Spleen (tissue), 11 donors: ENCODE measurements around the gene BABAM2. TPM values are rescaled to one million over a fixed set of nuclear protein-coding genes. Genes with fewer than 3 reads are reported as not detected.

Experiments
- DNase-seq: peaks from one replicate; pipeline ENCODE4 v3.0.0-alpha.2; 2020
- H3K27ac ChIP-seq, 8 donors: fragments of 200-600 bp; sonication (generic) in 7 of 8; 1 replicate in 4 of 8; 2 replicates in 4 of 8; pipeline versions ENCODE4 v1.5.0 to v1.8.0; 2016 to 2021; ENCODE audit warnings: inconsistent platforms in 4 of 8, mild to moderate bottlenecking in 4 of 8, moderate library complexity in 1 of 8
- H3K27me3 ChIP-seq, 7 donors: fragments of 200-600 bp; sonication (generic) in 6 of 7; replicated peaks in 1 of 7; 1 replicate in 4 of 7; 2 replicates in 3 of 7; pipeline versions ENCODE4 v1.5.0 to v1.8.0; 2016 to 2021; ENCODE audit warnings: inconsistent platforms in 3 of 7, mild to moderate bottlenecking in 1 of 7
- H3K36me3 ChIP-seq, 6 donors: fragments of 200-600 bp; sonication (generic) in 5 of 6; 1 replicate in 4 of 6; 2 replicates in 2 of 6; pipeline versions ENCODE4 v1.5.0 to v1.8.0; 2016 to 2021; ENCODE audit warnings: inconsistent platforms in 2 of 6
- H3K4me1 ChIP-seq, 6 donors: fragments of 200-600 bp; sonication (generic) in 5 of 6; 1 replicate in 3 of 6; 2 replicates in 3 of 6; pipeline versions ENCODE4 v1.5.0 to v1.8.0; 2016 to 2021; ENCODE audit warnings: inconsistent platforms in 3 of 6
- H3K4me3 ChIP-seq, 8 donors: fragments of 200-600 bp; sonication (generic) in 7 of 8; 1 replicate in 4 of 8; 2 replicates in 4 of 8; pipeline versions ENCODE4 v1.5.0 to v1.8.0; 2016 to 2021; ENCODE audit warnings: inconsistent platforms in 4 of 8, mild to moderate bottlenecking in 4 of 8, moderate library complexity in 2 of 8
- H3K9me3 ChIP-seq, 8 donors: fragments of 200-600 bp; sonication (generic) in 7 of 8; 1 replicate in 4 of 8; 2 replicates in 4 of 8; pipeline versions ENCODE4 v1.5.0 to v1.8.0; 2016 to 2021; ENCODE audit warnings: inconsistent platforms in 4 of 8
- POLR2A ChIP-seq, 3 donors: fragments of 450-650 bp; IDR thresholded peaks; one replicate each; pipeline ENCODE4 v1.5.1; 2017; ENCODE audit warnings: antibody characterized with exemption in 3 of 3, mild to moderate bottlenecking in 1 of 3
- POLR2AphosphoS5 ChIP-seq, 3 donors: sonication (generic); formaldehyde crosslinking; IDR thresholded peaks; one replicate each; pipeline ENCODE4 v1.5.1; 2017; ENCODE audit warnings: antibody characterized with exemption in 3 of 3
- WGBS, 5 donors: extraction: QIAGEN DNeasy Blood & Tissue Kit in 3 of 5; methylation state at CpG; one replicate each; pipeline versions ENCODE4 v1.1.5 to v1.1.7; 2013 to 2018; 5-methylcytosine and 5-hydroxymethylcytosine counted together
- intact Hi-C: fragments of 100-400 bp; cut with DNase I; formaldehyde crosslinking; loops from one replicate; pipeline ENCODE4 v1.15.0; 2023; ENCODE audit warnings: low total_unique reads
- polyA plus RNA-seq, 3 donors: library from polyadenylated mRNA; stranded (reverse); fragments of 200-250 nt; gene quantifications; one replicate each; pipeline ENCODE4 v1.2.1, GENCODE V29; 2013
- total RNA-seq, 7 donors: library from RNA; depleted of rRNA in 3 of 7; stranded (reverse); fragments of >200 nt in 3 of 7; fragmentation: NEBNext Ultra II Directional in 4 of 7; extraction: Animal tissue kit (Norgen Biotek cat#: 25700) in 4 of 7; gene quantifications; one replicate each; pipeline versions ENCODE4 v1.1.0 to v1.2.1, GENCODE V29; 2016 to 2021
- TF ChIP-seq, protein P1 (sequence below), 11 experiments: fragments of 200-600 bp in 7 of 11; fragments of 450-650 bp in 4 of 11; sonication (generic) in 4 of 11; IDR thresholded peaks in 8 of 11; conservative IDR thresholded peaks in 3 of 11; 1 replicate in 7 of 11; 2 replicates in 4 of 11; pipeline versions ENCODE4 v1.4.0 to v1.8.0; 2016 to 2021; ENCODE audit warnings: antibody characterized with exemption in 11 of 11, inconsistent platforms in 4 of 11, mild to moderate bottlenecking in 1 of 11
- donor health status: healthy with polysubstance abuse.
- donor health status: DM: no; HTN: no; CAD: no; lungs with moderate emphysema.
- donor health status: DM: no; HTN: no; CAD: no.
- donor health status: Bipolar disorder and iron deficiency.
- donor health status: healthy.
- donor health status: DM: no; HTN: no; CAD: no.
- donor health status: DM: yes; HTN: yes; CAD: no.

BABAM2 gene
- total and polyA plus RNA-seq, 10 donors, result 16.1 to 70.1 (median 55.0) TPM

DNA sequence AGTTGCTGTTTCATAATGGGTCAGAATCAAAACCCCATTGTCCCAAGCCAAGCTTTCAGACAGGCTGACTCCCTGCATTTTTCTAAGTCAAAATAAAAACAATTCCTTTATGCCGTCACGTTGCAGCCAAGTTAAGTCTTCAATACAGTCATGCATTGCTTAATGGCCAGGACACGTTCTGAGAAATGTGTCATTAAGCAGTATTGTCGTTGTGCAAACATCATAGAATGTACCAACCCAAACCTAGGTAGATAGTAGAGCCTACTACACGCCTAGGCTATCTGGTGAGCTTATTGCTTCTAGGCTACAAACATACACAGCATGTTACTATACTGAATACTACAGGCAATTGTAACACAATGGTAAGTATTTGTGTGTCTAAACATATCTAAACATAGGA, 341.8 kb downstream of the BABAM2 start:
- no peak overlapping the region for H3K4me3 ChIP-seq
- H3K27ac ChIP-seq, result no peak overlapping the region
- H3K4me1 ChIP-seq, result no peaks in the 10 kb centered on the region
- DNase-seq, result no peak
- intact Hi-C loops, result no loop called here
- 83 to 97% (median 90%) methylated on average over 5 of the region's 5 CpGs for WGBS, 5 donors
- no peaks in the 10 kb centered on the region for H3K9me3 ChIP-seq
- H3K36me3 ChIP-seq, result peaks cover 0 to 15% (median 0%) of the 10 kb centered on the region in 6 donors
- TF ChIP-seq POLR2A (IDR thresholded peaks at IDR 0.05), result no peak
- TF ChIP-seq, protein P1, sequence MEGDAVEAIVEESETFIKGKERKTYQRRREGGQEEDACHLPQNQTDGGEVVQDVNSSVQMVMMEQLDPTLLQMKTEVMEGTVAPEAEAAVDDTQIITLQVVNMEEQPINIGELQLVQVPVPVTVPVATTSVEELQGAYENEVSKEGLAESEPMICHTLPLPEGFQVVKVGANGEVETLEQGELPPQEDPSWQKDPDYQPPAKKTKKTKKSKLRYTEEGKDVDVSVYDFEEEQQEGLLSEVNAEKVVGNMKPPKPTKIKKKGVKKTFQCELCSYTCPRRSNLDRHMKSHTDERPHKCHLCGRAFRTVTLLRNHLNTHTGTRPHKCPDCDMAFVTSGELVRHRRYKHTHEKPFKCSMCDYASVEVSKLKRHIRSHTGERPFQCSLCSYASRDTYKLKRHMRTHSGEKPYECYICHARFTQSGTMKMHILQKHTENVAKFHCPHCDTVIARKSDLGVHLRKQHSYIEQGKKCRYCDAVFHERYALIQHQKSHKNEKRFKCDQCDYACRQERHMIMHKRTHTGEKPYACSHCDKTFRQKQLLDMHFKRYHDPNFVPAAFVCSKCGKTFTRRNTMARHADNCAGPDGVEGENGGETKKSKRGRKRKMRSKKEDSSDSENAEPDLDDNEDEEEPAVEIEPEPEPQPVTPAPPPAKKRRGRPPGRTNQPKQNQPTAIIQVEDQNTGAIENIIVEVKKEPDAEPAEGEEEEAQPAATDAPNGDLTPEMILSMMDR (IDR thresholded peaks at IDR 0.05 in 8 of 11, conservative IDR thresholded peaks at IDR 0.05 in 3 of 11), result no peak
- TF ChIP-seq POLR2AphosphoS5 (IDR thresholded peaks at IDR 0.05), result no peak
- H3K27me3 ChIP-seq, result no peaks in the 10 kb centered on the region

DNA sequence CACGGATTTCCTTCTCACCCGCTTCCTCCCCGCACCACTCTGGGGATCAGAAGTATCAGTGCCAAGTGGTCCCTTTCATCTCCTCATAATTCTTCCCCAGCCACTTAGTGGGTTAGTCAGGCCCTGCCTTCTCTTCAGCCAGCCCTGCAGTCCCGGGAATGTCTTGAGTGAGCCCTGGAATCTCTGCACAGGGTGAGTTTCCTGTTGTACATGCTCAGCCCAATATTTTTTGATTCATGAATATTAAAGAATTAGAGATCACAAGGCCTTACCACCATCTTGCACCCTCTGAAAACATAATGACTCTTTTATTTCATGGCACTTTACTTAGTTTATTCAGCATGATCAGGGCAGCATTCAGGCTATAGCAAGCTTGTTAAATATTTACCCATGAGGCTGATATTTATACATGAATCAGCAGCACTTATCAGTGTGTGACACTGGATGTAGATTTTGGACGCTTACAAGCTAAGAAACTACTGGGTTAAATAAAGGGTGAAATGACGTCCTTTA, 342.7 kb downstream of the BABAM2 start:
- WGBS, 5 donors, result 69 to 83% (median 77%) methylated on average over 6 of the region's 6 CpGs
- Histone ChIP-seq H3K4me1 (no peaks in the 10 kb centered on the region), H3K36me3 (peaks cover 0 to 19% (median 0%) of the 10 kb centered on the region in 6 donors), H3K4me3 (no peak overlapping the region), H3K9me3 (no peaks in the 10 kb centered on the region), H3K27me3 (no peaks in the 10 kb centered on the region), H3K27ac (no peak overlapping the region)
- no peak for DNase-seq
- intact Hi-C loops, result no loop called here
- TF ChIP-seq, protein P1 (IDR thresholded peaks at IDR 0.05 in 8 of 11, conservative IDR thresholded peaks at IDR 0.05 in 3 of 11), result no peak
- TF ChIP-seq POLR2AphosphoS5 (IDR thresholded peaks at IDR 0.05) (no peak), POLR2A (IDR thresholded peaks at IDR 0.05) (no peak)

DNA sequence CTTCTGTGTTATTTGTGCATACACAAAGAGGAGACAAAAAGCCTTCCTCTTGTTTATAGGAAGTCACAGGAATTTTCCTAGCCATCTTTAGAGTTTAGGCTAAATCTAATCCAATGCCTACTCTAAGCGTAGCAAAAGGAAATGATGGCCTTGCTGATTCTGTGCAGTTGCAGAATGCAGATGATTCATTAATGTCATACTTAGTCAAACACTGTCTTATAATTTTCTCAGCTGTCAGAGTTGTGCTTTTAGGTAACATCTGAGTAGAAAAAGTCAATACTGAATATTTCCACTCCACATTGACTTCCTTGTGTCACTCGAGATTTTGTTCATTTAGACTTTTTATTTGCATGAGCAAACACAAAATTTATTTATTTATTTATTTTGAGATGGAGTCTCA, 344.3 kb downstream of the BABAM2 start:
- WGBS, 5 donors, result 82 to 92% (median 88%) methylated on average over 2 of the region's 2 CpGs
- Histone ChIP-seq H3K4me3 (no peak overlapping the region), H3K27me3 (no peaks in the 10 kb centered on the region), H3K9me3 (no peaks in the 10 kb centered on the region), H3K36me3 (peaks cover 0 to 22% (median 2%) of the 10 kb centered on the region in 6 donors), H3K27ac (no peak overlapping the region), H3K4me1 (no peaks in the 10 kb centered on the region)
- TF ChIP-seq, protein P1 (IDR thresholded peaks at IDR 0.05 in 8 of 11, conservative IDR thresholded peaks at IDR 0.05 in 3 of 11), result no peak
- no peak for DNase-seq
- intact Hi-C loops, result no loop called here

DNA sequence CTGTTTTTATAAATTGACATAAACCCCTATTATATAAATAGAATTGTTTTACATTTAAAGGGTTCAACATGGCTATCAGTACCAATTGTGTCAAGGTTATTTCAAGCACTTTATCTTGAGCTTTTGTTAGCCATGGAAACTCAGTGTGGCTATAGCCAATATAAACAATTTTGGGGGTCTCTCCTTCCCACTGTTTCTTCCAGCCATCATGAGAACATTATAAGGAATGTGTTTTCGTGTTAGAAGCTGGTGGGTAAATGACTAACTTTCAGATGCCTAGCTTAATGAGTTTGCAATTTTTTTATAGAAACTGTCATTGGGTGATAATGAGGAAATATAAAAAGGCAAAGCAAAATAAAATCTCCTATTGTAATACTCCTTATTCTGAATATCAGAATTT, 348.7 kb downstream of the BABAM2 start:
- WGBS, 5 donors, result 58 to 91% (median 81%) methylated on average over 1 of the region's 1 CpG
- no peak for DNase-seq
- Histone ChIP-seq H3K9me3 (no peaks in the 10 kb centered on the region), H3K27me3 (no peaks in the 10 kb centered on the region), H3K36me3 (peaks cover 0 to 52% (median 6%) of the 10 kb centered on the region in 6 donors), H3K27ac (no peak overlapping the region), H3K4me3 (no peak overlapping the region), H3K4me1 (no peaks in the 10 kb centered on the region)
- TF ChIP-seq, protein P1 (IDR thresholded peaks at IDR 0.05 in 8 of 11, conservative IDR thresholded peaks at IDR 0.05 in 3 of 11), result no peak
- no peak for TF ChIP-seq POLR2AphosphoS5 (IDR thresholded peaks at IDR 0.05)
- no peak for TF ChIP-seq POLR2A (IDR thresholded peaks at IDR 0.05)
- intact Hi-C loops, result no loop called here
